ENCODE measurements around the gene SVOPL.

SVOPL gene

GRCh38 chr7:138595454-138595853 is 105.7 kb downstream of the SVOPL start:
- CTCF ChIA-PET, result no interaction called here
- POLR2A ChIA-PET, result no interaction called here
- no peak for TF ChIP-seq TARDBP (IDR thresholded peaks at IDR 0.05)
- TF ChIP-seq CTBP1 (IDR thresholded peaks at IDR 0.05; ENCODE audit: borderline replicate concordance), result no peak
- no peak for TF ChIP-seq SUZ12 (IDR thresholded peaks at IDR 0.05)
- TF ChIP-seq LEF1 (IDR thresholded peaks at IDR 0.05; ENCODE audit: borderline replicate concordance), result no peak
- TF ChIP-seq NFRKB (IDR thresholded peaks at IDR 0.05), result no peak
- TF ChIP-seq HDGF (IDR thresholded peaks at IDR 0.05; ENCODE audit: borderline replicate concordance), result no peak
- no peak for TF ChIP-seq SP1 (IDR thresholded peaks at IDR 0.05)
- TF ChIP-seq L3MBTL2 (conservative IDR thresholded peaks at IDR 0.05), result no peak
- TF ChIP-seq ELF4 (IDR thresholded peaks at IDR 0.05), result no peak
- no peak for TF ChIP-seq ARNT (IDR thresholded peaks at IDR 0.05)
- TF ChIP-seq ZNF384 (IDR thresholded peaks at IDR 0.05), result no peak
- TF ChIP-seq BHLHE40 (IDR thresholded peaks at IDR 0.05; ENCODE audit: borderline replicate concordance), result no peak
- TF ChIP-seq FOXK2 (IDR thresholded peaks at IDR 0.05), result no peak
- TF ChIP-seq FOXA1 (IDR thresholded peaks at IDR 0.05), result no peak
- TF ChIP-seq FOXM1 (IDR thresholded peaks at IDR 0.05; ENCODE audit: borderline replicate concordance), result no peak
- no peak for TF ChIP-seq PKNOX1 (IDR thresholded peaks at IDR 0.05)
- no peak for DNase-seq (ENCODE audit: extremely low spot score)

DNA sequence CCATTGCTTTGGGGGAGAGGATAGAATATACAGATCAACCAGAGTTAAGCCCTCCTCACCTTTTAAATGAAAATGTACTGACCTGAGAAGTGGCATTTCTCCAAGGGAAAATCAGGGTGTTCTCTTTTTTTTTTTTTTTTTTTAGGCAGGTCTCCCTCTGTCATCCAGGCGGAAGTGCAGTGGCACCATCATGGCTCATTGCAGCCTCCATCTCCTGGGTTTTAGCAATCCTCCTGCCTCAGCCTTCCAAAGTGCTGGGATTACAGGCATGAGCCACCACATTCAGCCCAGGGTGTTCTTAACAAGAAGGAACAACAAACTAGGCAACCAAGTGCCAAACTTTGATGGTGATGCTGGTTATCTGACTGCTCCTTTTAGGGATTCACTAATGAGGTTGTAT is 111.0 kb downstream of the SVOPL start:
- TF ChIP-seq FOXM1 (IDR thresholded peaks at IDR 0.05; ENCODE audit: borderline replicate concordance) (no peak), NFRKB (IDR thresholded peaks at IDR 0.05) (no peak), PKNOX1 (IDR thresholded peaks at IDR 0.05) (no peak), SUZ12 (IDR thresholded peaks at IDR 0.05) (no peak), FOXK2 (IDR thresholded peaks at IDR 0.05) (no peak), ELF4 (IDR thresholded peaks at IDR 0.05) (no peak)
- DNase-seq (ENCODE audit: extremely low spot score), result no peak
- ChIA-PET POLR2A (no interaction called here), CTCF (no interaction called here)

DNA sequence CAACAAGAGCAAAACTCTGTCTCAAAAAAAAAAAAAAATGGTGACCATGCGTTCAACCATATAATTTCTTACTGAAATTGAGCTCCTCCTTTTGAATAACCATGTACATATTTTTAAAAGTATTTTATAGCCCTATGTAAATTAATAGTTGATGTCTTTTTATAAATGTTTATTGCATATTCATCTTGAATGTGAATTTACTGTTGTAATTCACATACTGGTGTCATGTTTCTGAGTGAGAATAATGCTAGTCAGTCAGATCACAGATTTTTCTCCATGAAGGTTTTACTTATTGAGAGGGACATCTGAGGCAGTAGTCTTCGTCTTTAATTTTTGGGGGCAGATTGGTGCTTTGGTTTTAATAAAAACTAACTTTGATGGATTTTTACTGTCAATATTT is 112.2 kb downstream of the SVOPL start:
- ChIA-PET CTCF (interaction anchor here (0.6 to 0.7 kb wide), 3 partner anchors 25 to 47 kb away, joined by 3 to 4 read pairs (median 4); no protein-coding TSS in a partner anchor), POLR2A (no interaction called here)
- DNase-seq (ENCODE audit: extremely low spot score), result no peak
- TF ChIP-seq TARDBP (IDR thresholded peaks at IDR 0.05) (no peak), BHLHE40 (IDR thresholded peaks at IDR 0.05; ENCODE audit: borderline replicate concordance) (no peak), LEF1 (IDR thresholded peaks at IDR 0.05; ENCODE audit: borderline replicate concordance) (no peak), NFRKB (IDR thresholded peaks at IDR 0.05) (no peak), PKNOX1 (IDR thresholded peaks at IDR 0.05) (no peak), FOXA1 (IDR thresholded peaks at IDR 0.05) (no peak), L3MBTL2 (conservative IDR thresholded peaks at IDR 0.05) (no peak), HDGF (IDR thresholded peaks at IDR 0.05; ENCODE audit: borderline replicate concordance) (no peak), FOXM1 (IDR thresholded peaks at IDR 0.05; ENCODE audit: borderline replicate concordance) (no peak), SP1 (IDR thresholded peaks at IDR 0.05) (no peak), SUZ12 (IDR thresholded peaks at IDR 0.05) (no peak), CTBP1 (IDR thresholded peaks at IDR 0.05; ENCODE audit: borderline replicate concordance) (no peak), ARNT (IDR thresholded peaks at IDR 0.05) (no peak), FOXK2 (IDR thresholded peaks at IDR 0.05) (no peak), ELF4 (IDR thresholded peaks at IDR 0.05) (no peak)

GRCh38 chr7:138587485-138587884 is 113.7 kb downstream of the SVOPL start:
- no peak for TF ChIP-seq CTBP1 (IDR thresholded peaks at IDR 0.05; ENCODE audit: borderline replicate concordance)
- TF ChIP-seq BHLHE40 (IDR thresholded peaks at IDR 0.05; ENCODE audit: borderline replicate concordance), result no peak
- TF ChIP-seq SUZ12 (IDR thresholded peaks at IDR 0.05), result no peak
- no peak for TF ChIP-seq FOXK2 (IDR thresholded peaks at IDR 0.05)
- TF ChIP-seq FOXM1 (IDR thresholded peaks at IDR 0.05; ENCODE audit: borderline replicate concordance), result no peak
- no peak for TF ChIP-seq HDGF (IDR thresholded peaks at IDR 0.05; ENCODE audit: borderline replicate concordance)
- TF ChIP-seq ZNF384 (IDR thresholded peaks at IDR 0.05), result no peak
- TF ChIP-seq ELF4 (IDR thresholded peaks at IDR 0.05), result no peak
- TF ChIP-seq SP1 (IDR thresholded peaks at IDR 0.05), result no peak
- TF ChIP-seq FOXA1 (IDR thresholded peaks at IDR 0.05), result no peak
- TF ChIP-seq L3MBTL2 (conservative IDR thresholded peaks at IDR 0.05), result no peak
- TF ChIP-seq NFRKB (IDR thresholded peaks at IDR 0.05), result no peak
- TF ChIP-seq ARNT (IDR thresholded peaks at IDR 0.05), result no peak
- no peak for TF ChIP-seq TARDBP (IDR thresholded peaks at IDR 0.05)
- no peak for TF ChIP-seq LEF1 (IDR thresholded peaks at IDR 0.05; ENCODE audit: borderline replicate concordance)
- no peak for TF ChIP-seq PKNOX1 (IDR thresholded peaks at IDR 0.05)
- no peak for DNase-seq (ENCODE audit: extremely low spot score)
- CTCF ChIA-PET, result no interaction called here
- POLR2A ChIA-PET, result no interaction called here

GRCh38 chr7:138585283-138585993 is 115.7 kb downstream of the SVOPL start:
- POLR2A ChIA-PET, result no interaction called here
- CTCF ChIA-PET, result interaction anchor here (0.6 kb wide), 1 partner anchor 583 kb away, joined by 3 read pairs; the partner anchor contains the start of gene CREB3L2
- TF ChIP-seq ZNF384 (IDR thresholded peaks at IDR 0.05) (no peak), HDGF (IDR thresholded peaks at IDR 0.05; ENCODE audit: borderline replicate concordance) (no peak), FOXM1 (IDR thresholded peaks at IDR 0.05; ENCODE audit: borderline replicate concordance) (no peak), L3MBTL2 (conservative IDR thresholded peaks at IDR 0.05) (no peak), ARNT (IDR thresholded peaks at IDR 0.05) (no peak), ELF4 (IDR thresholded peaks at IDR 0.05) (no peak), SP1 (IDR thresholded peaks at IDR 0.05) (no peak), TARDBP (IDR thresholded peaks at IDR 0.05) (no peak), FOXA1 (IDR thresholded peaks at IDR 0.05) (no peak), FOXK2 (IDR thresholded peaks at IDR 0.05) (no peak), SUZ12 (IDR thresholded peaks at IDR 0.05) (no peak), PKNOX1 (IDR thresholded peaks at IDR 0.05) (no peak), CTBP1 (IDR thresholded peaks at IDR 0.05; ENCODE audit: borderline replicate concordance) (no peak), BHLHE40 (IDR thresholded peaks at IDR 0.05; ENCODE audit: borderline replicate concordance) (no peak), LEF1 (IDR thresholded peaks at IDR 0.05; ENCODE audit: borderline replicate concordance) (no peak), NFRKB (IDR thresholded peaks at IDR 0.05) (no peak)

More at GRCh38 chr7:138585283-138585993, 115.7 kb downstream of the SVOPL start:
- no peak for DNase-seq (ENCODE audit: extremely low spot score)

All from HEK293T (cell line).